Stimulated activated CD8-positive, alpha-beta memory T cell treated with anti-CD3 and anti-CD28 coated beads, Interleukin-15, amount 100 ng/mL, for 24 hours (primary cell): ENCODE data around the gene EIF2B2.

Source experiments
- DNase-seq: peaks from one replicate; pipeline ENCODE4 v3.0.0-alpha.2; 2020; ENCODE audit warnings: low read depth

The EIF2B2 gene

GRCh38 chr14:74974364-74975058, 28.2 kb upstream of the EIF2B2 start:
- no peak for DNase-seq

- DNase-seq: no peak
These were observed 27.5 kb upstream of the EIF2B2 start for GRCh38 chr14:74975059-74975810.

- no peak for DNase-seq
These were observed 26.2 kb upstream of the EIF2B2 start for GRCh38 chr14:74976264-74977113.

- DNase-seq: no peak
These were observed 25.4 kb upstream of the EIF2B2 start for GRCh38 chr14:74977164-74977900.

GRCh38 chr14:74977901-74978385, 24.8 kb upstream of the EIF2B2 start:
- DNase-seq: no peak

GRCh38 chr14:74978416-74978947, 24.2 kb upstream of the EIF2B2 start:
- no peak for DNase-seq

- no peak for DNase-seq
These were observed 23.7 kb upstream of the EIF2B2 start for GRCh38 chr14:74979029-74979428.

- DNase-seq: no peak
These were observed 23.0 kb upstream of the EIF2B2 start for GRCh38 chr14:74979442-74980397.

- DNase-seq: no peak
These were observed 22.4 kb upstream of the EIF2B2 start for GRCh38 chr14:74980398-74980730.

- no peak for DNase-seq
These were observed 21.8 kb upstream of the EIF2B2 start for GRCh38 chr14:74980731-74981461.

GRCh38 chr14:74981462-74981782, 21.3 kb upstream of the EIF2B2 start:
- no peak for DNase-seq

- no peak for DNase-seq
These were observed 20.9 kb upstream of the EIF2B2 start for GRCh38 chr14:74981833-74982232.

GRCh38 chr14:74982661-74983060, 20.1 kb upstream of the EIF2B2 start:
- DNase-seq: no peak

GRCh38 chr14:74983343-74983742, 19.4 kb upstream of the EIF2B2 start:
- DNase-seq: no peak

GRCh38 chr14:74984236-74985027, 18.3 kb upstream of the EIF2B2 start:
- no peak for DNase-seq

- no peak for DNase-seq
These were observed 17.8 kb upstream of the EIF2B2 start for GRCh38 chr14:74985028-74985310.

GRCh38 chr14:74985806-74986205, 16.9 kb upstream of the EIF2B2 start:
- DNase-seq: no peak

- DNase-seq: no peak
These were observed 14.6 kb upstream of the EIF2B2 start for GRCh38 chr14:74988131-74988530.

GRCh38 chr14:74988993-74989392, 13.7 kb upstream of the EIF2B2 start:
- no peak for DNase-seq
